Retinal pigment epithelial cell (primary cell): ENCODE results near the gene GRB2.

Source experiments
- DNase-seq: peaks from one replicate; pipeline ENCODE4 v3.0.0-alpha.2; 2010; ENCODE audit warnings: low read depth
- H3K4me3 ChIP-seq: 2 replicates; pipeline ENCODE4 v1.5.1; 2011; ENCODE audit warnings: mild to moderate bottlenecking, low read length, control low read depth, moderate library complexity
- CTCF ChIP-seq: conservative IDR thresholded peaks from 2 replicates; pipeline ENCODE4 v1.5.1; 2011; ENCODE audit warnings: low read depth, low read length, control low read depth, inconsistent platforms

Gene GRB2

GRCh38 chr17:75394332-75394918 is 11.1 kb downstream of the GRB2 start:
- DNase-seq, result no peak
- TF ChIP-seq CTCF, result no peak
- peak overlapping the region; percentile 61 for H3K4me3 ChIP-seq

- DNase-seq, result peak; percentile 93
- H3K4me3 ChIP-seq, result peak overlapping the region; percentile 61
- no peak for TF ChIP-seq CTCF
Measured at GRCh38 chr17:75393523-75394331, 11.8 kb downstream of the GRB2 start.

- DNase-seq, result no peak
- TF ChIP-seq CTCF, result no peak
- H3K4me3 ChIP-seq, result peak overlapping the region; percentile 61
Measured at GRCh38 chr17:75392559-75392958, 12.9 kb downstream of the GRB2 start.

- no peak overlapping the region for H3K4me3 ChIP-seq
- no peak for TF ChIP-seq CTCF
- DNase-seq, result no peak
Measured at GRCh38 chr17:75390982-75391381, 14.5 kb downstream of the GRB2 start.

GRCh38 chr17:75388476-75389030 is 16.9 kb downstream of the GRB2 start:
- DNase-seq, result no peak
- H3K4me3 ChIP-seq, result no peak overlapping the region
- TF ChIP-seq CTCF, result no peak

GRCh38 chr17:75387771-75388170 is 17.7 kb downstream of the GRB2 start:
- no peak for TF ChIP-seq CTCF
- H3K4me3 ChIP-seq, result no peak overlapping the region
- no peak for DNase-seq
